HG03521 (cell line): Measurements from ENCODE around the gene FPR2.
"Not testable (repeated sequence)": the region's sequence is repeated elsewhere in the genome, so short reads cannot be mapped to it uniquely, and the experiment has no call there.

Experiments used
- ATAC-seq: cut with Tn5 transposase; IDR thresholded peaks from one replicate; pipeline ENCODE4 v1.9.1; 2021; ENCODE audit warnings: mild to moderate bottlenecking, moderate library complexity; ENCODE audit not compliant: unreplicated experiment

Gene FPR2

GRCh38 chr19:51803967-51804366, 43.0 kb downstream of the FPR2 start:
- no peak for ATAC-seq

GRCh38 chr19:51804789-51805188, 43.8 kb downstream of the FPR2 start:
- not testable (repeated sequence) for ATAC-seq

- ATAC-seq, result not testable (repeated sequence)
Observed at GRCh38 chr19:51805396-51805795, 44.4 kb downstream of the FPR2 start.

- ATAC-seq, result not testable (repeated sequence)
Observed at GRCh38 chr19:51806571-51806970, 45.6 kb downstream of the FPR2 start.

GRCh38 chr19:51807111-51807701, 46.2 kb downstream of the FPR2 start:
- no peak for ATAC-seq

GRCh38 chr19:51807925-51808324, 46.9 kb downstream of the FPR2 start:
- no peak for ATAC-seq

- ATAC-seq, result no peak
Observed at GRCh38 chr19:51808333-51808986, 47.5 kb downstream of the FPR2 start.

- ATAC-seq, result no peak
Observed at GRCh38 chr19:51809787-51810186, 48.8 kb downstream of the FPR2 start.

GRCh38 chr19:51810223-51810622, 49.2 kb downstream of the FPR2 start:
- no peak for ATAC-seq

- ATAC-seq, result no peak
Observed at GRCh38 chr19:51811344-51811743, 50.4 kb downstream of the FPR2 start.

- no peak for ATAC-seq
Observed at GRCh38 chr19:51815043-51815442, 54.1 kb downstream of the FPR2 start.

- no peak for ATAC-seq
Observed at GRCh38 chr19:51816711-51817110, 55.7 kb downstream of the FPR2 start.

GRCh38 chr19:51820011-51820410, 59.0 kb downstream of the FPR2 start:
- ATAC-seq, result no peak
